Measurements from ENCODE around the gene CLIP2.

DNA sequence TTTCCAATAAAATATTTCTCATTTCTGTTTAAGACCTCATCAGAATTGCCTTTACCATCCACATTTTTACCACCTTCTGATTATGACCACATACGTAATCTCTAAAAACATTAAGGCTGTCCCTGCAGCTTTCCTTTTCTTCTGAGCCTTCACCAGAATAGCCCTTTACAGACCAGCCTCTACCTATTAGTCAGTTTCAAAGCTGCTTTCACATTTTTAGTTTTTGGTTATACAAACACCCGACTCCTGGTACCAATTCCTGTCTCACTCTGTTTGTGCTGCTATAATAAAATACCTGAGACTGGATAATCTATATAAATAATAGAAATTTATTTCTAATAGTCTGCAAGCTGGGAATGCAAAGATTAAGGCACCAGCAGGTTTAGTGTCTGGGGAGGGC, 149.1 kb downstream of the CLIP2 start:
- TF ChIP-seq POLR2A (IDR thresholded peaks at IDR 0.05; ENCODE audit: low read depth, low read length) (no peak), TAF1 (IDR thresholded peaks at IDR 0.05; ENCODE audit: low read depth, low read length) (no peak), POU2F2 (IDR thresholded peaks at IDR 0.05; ENCODE audit: low read depth, low read length) (no peak), POLR2AphosphoS5 (IDR thresholded peaks at IDR 0.05; ENCODE audit: low read depth, low read length) (no peak)

Data from GM12891 (cell line).